ENCODE results near the gene FBXL16.
A peak's percentile ranks its signal among the peaks of the same experiment; 100 is the strongest.

Gene FBXL16

DNA sequence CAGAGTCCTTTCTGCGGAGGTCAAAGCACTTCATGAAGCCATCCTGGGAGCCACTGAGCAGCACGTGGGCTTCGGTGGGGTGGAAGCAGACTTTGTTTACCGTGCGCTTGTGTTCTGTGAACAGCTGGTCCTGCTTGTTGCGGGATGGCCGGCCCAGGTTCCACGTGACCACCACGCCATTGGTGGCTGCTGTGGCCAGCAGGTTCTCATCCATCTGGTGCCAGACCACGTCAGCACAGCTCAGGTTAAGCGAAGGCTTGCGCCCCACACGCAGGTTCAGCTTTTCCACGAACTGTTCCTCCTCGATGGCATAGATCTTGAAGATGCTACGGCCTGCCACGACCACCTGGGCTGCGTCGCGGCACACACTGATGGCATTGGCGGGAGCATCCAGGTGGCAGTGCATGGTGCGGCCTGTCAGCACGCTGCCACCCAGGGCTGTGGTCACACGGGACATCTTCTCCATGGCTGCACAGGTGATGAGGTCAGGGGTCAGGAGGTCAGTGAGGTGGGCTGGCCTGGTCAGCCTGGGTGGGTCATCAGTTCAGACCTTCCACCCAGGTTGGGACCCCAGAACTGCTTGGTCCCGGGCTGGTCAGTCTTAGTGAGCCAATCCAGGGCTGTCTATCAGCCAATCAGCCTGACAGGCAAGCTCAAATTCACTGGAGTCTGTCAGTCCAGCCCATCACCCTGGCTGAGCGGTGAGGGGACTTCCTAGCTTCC lies 16.3 kb downstream of the FBXL16 start:
- DNase-seq = no peak

DNA sequence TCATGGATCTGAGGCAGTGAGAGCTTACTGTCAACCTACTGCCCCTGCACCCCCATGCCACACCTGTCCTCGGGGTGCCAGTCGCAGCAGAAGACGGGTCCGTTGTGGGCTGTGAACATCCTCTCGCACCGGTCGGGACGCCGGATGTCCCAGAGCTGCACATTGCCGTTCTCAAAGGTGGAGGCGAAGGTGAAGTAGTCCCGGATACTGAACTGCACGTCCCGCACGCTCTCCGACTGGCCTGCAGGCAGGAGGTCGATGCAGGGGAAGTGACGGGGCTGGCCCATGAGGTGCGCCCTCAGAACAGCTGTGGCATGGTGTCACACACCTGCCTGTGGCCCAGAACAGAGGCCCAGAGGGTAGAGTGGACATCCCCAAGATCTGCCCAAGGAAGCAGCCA lies 18.1 kb downstream of the FBXL16 start:
- DNase-seq = no peak

DNA sequence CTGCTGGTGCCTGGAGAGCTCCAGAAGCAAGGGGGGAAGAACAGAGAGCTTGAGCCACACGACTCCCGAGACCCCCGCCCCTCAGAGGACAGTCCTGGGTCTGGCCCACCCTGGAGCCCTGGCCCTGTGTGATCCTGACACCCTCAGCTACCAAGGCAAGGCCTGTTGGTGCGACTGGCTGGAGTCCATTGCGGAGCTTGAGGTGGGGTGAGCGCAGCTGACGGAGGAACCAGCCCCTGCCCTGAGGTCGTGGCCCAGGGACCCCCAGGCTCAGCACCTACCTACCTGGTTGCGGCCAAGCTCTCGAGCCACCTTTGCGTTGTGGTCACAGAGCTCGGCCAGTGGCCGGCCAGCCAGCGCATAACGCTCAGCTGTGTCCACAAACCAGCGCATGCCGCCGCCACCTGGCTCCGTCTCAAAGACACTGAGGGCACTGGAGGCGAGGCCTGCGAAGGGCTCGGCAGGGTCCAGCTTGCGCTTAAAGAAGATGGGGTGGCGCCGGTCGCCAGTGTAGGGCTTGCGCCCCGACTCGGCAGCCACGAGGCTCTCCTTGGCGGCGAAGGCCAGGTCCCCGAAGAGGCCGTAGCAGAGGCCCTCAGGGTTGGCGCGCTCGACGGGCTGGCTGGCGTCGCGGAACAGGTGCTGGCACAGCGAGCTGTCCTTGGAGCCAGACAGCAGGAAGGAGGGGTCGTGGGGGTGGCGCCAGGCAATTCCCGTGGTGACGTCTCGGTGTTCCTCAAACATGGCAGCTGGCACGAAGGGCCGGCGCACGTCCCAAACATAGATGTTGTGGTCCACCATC lies 18.9 kb downstream of the FBXL16 start:
- DNase-seq = no peak

DNA sequence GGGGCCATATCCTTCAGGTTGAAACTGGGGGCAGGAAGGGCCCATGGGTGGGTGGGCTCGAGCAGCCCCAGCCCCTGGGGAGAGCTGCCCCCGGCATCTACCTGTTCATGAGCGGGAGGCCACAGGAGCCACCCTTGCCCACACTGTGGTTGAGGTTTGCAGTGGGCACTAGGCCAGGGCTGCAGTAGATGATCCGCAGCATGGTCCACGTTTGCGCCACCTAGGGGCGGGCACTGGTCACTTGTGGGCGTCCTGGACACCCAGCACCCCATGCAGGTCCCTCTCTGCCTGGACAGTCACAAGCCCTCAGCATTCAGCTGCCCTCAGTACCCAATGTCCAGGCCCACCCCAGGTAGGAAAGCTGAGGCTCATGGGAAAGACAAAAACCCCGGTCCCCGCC lies 19.6 kb downstream of the FBXL16 start:
- peak in 1 of 2 experiments; percentile 20 for DNase-seq

DNA sequence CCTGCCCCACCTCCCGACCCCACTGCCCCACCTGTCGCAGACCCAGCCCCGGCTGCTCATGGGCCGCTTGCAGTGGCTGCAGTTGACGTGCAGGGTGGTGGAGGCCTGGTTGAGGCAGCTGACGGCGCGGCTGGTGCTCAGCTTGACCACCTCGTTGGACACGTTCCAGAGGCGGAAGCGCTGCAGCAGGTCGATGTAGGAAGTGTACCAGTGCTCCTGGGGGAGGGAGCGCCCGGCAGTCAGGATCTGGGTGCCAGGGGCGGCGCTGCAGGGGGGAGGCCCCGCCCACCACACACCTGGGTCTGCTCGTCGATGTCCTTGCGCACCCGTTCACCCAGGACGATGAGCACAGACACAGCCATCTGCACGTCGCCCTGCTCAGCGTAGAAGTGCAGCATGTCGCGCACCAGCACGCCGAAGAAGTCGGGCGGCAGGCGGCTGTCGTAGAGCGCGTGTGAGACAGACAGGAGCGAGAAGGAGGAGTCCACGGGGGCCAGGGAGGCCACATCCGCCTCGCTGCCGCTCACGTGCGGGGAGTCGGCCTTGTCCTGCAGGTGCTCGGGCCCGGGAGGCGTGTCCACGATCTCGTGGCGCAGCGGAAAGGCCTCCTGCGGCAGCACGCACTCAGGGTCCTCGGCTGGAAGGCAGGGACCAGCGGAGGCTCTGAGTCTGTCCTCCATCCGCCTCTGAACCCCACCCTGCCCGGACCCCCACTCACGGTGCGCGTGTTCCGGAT lies 20.5 kb downstream of the FBXL16 start:
- no peak for DNase-seq

DNA sequence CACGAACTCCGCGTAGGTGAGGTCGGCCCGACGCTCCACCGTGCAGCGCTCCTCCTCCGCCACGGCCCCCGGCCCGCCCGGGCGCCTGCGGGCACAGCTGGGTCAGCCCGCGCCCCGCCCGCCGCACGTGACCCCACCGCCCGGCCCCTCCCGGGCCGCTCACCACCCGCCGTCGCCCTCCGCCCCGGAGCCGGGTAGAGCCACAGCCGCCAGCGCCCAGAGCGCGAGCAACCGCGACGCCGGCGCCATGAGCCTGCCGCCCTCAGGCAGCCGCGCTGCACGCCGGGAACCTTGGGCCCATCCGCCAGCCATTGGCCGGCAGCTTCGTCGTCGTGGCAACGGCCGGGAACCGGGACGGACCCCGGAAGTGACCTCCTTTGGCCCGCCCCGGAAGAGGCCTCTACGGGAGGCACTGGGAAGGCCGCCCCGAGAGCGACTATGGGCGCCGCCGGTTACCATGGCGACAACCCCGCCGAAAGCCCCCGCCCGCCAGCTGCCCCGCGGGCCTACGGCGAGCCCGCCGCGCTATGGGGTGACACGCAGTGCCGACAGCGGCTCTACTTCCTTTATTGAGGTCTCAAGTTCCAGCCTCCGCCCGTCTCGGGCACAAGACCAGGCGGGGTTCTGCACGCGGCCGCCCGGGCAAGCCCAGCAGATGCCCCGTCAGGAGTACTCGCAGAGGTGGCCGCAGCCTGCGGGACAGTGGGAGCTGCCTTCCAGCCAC lies 21.4 kb downstream of the FBXL16 start, which contains the start of gene JMJD8:
Gene JMJD8 (minus strand): TSS at position 264 of the 724 bp plus-strand sequence. CDS start 15 bp downstream, at position 249.
- peak; percentile 70 to 80 for DNase-seq

DNA sequence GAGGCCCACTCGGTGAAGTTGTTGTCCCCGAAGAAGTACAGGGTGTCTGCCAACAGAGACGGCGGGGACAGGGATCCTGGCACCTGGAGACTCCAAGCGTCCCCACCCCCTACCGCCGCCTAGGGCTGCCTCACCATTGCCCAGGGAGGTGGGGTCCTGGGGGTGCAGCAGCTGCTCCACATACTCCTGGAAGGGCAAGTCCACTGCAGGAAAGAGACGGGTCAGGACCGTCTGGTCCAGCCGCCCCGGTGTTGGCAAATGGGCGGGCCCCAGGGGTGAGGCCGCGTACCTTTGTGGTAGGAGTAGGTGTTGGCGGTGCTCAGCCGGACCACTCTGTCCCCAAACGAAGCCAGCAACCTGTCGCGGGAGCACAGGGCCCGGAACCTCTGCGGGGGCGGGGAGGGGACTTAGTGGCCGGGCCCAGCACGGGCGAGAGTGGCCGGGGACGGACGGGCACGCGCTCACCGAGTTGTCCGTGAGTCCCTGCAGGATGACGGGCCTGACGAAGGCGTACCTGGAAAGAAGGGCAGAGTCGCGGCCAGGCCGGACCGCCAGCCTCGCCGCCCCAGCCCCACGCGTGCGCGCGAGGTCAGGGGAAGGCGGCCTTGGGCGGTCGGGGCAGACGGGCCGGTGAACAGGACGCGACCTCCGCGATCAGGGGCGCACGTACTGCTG lies 22.1 kb downstream of the FBXL16 start:
- DNase-seq = no peak

DNA sequence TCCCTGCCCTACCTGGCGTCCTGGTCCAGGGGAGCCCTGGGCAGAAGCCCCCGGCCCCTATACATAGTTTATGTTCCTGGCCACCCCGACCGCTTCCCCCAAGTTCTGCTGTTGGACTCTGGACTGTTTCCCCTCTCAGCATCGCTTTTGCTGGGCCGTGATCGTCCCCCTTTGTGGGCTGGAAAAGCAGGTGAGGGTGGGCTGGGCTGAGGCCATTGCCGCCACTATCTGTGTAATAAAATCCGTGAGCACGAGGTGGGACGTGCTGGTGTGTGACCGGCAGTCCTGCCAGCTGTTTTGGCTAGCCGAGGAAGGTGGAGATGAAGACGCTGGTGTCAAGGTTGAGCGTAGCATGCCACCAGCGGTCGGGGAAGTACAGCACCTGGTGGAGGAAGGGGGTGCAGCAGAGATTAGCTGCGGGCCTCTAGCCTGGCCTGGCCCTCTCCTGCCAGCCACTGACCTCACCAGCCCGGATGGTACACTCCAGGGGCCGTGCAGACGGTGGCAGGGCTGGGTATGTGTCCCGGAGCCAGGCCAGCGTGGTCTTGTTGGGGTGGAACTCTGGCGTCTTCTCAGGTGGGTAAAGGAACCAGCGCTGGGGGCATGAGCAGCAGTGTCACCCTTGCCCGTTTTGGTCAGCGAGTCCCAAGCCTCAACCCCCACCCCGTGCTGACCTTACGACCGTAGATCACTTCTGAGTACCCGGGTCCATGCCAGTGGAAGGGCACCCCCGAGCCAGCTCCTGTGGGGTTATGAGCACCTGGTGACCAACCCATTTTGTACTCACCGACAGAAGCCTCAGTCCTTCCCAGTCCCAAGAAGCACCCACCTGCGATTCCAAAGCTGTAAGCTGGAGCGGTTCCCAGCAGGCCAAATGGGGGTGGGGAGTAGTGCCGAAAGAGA lies 22.9 kb downstream of the FBXL16 start:
- no peak for DNase-seq

DNA sequence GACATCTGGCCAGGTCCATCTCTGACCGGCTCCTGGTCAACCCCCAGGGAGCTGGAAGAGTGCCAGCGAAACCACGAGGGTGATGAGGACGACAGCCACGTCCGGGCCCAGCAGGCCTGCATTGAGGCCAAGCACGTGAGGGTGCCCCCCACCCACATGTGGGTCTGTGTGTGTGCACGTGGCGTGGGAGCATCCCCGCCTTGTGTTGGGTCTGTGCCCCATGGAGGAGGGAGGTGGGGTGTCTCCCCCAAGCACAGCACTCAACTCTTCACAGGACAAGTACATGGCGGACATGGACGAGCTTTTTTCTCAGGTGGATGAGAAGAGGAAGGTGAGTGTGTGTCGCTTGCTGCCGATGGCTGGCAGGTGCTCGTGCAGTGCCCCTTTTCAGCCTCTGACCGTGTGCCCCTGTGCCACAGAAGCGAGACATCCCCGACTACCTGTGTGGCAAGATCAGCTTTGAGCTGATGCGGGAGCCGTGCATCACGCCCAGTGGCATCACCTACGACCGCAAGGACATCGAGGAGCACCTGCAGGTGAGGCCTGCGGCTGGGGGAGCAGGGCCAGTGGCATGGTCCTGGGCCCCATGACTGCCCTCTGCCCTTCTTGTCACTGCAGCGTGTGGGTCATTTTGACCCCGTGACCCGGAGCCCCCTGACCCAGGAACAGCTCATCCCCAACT lies 23.7 kb downstream of the FBXL16 start:
- peak in 1 of 2 experiments; percentile 5 for DNase-seq

DNA sequence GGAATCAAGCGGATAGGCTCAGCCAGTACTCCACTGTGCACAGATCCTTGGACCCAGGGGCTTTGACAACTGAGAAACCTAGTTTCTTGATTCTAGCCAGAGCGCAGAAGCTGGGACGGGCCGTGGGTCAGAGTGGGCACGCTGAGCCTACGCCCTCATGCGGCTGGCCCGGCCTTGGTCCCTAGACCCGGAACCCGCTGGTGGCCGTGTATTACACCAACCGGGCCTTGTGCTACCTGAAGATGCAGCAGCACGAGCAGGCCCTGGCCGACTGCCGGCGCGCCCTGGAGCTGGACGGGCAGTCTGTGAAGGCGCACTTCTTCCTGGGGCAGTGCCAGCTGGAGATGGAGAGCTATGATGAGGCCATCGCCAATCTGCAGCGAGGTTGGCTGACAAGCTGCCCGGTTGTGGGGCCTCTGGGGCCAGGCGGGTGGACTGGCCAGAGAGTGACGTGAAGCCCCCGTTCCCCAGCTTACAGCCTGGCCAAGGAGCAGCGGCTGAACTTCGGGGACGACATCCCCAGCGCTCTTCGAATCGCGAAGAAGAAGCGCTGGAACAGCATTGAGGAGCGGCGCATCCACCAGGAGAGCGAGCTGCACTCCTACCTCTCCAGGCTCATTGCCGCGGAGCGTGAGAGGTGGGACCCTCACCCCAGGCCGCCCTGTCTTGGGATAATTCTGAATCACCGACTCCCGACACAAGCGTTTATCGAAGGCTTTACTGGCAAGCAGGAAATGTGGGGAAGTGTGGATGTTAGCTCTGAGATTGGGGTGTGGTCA lies 24.4 kb downstream of the FBXL16 start:
- DNase-seq = peak in 1 of 2 experiments; percentile 18

DNA sequence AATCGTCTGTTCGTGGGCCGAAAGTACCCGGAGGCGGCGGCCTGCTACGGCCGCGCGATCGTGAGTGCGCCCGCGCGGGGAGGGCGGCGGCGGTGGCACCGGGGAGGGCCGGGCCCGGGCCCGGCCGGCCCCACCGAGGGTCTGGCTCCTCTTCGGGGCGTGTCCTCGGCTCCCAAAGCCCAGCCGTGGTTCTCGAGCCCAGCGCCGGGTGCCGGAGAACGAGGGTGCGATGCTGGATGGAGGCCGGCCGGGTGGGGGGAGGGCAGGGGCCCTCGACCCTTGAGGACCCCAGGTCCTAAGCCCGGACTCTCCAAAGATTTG lies 25.0 kb downstream of the FBXL16 start:
- DNase-seq = no peak

DNA sequence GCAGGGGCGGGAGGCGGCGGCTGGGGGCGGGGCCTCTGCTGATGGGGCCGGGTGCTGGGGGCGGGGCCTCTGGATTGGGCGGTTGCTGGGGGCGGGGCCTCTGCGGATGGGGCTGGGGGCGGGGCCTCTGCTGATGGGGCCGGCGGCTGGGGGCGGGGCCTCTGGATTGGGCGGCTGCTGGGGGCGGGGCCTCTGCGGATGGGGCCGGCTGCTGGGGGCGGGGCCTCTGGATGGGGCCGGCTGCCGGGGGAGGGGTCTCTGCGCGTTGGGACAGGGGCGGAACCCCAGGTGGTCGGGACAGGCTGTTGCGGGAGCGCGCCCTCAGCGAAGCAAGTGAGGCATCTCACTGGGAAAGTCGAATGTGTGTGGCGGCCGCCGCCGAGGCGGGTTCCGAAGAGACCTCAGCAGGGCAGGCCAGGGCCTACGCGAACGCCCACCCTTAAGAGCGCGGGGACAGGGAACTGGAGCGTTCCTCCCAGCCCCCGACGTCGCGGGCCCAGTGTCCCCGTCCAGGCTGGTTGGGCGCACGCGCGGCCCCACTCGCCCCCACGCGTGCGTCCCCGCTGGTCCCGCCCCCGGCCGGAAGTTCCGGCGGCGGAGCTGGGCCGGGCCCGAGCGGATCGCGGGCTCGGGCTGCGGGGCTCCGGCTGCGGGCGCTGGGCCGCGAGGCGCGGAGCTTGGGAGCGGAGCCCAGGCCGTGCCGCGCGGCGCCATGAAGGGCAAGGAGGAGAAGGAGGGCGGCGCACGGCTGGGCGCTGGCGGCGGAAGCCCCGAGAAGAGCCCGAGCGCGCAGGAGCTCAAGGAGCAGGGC lies 25.6 kb downstream of the FBXL16 start, which contains the start of gene STUB1:
Gene STUB1 (plus strand): TSS at position 597 of the 811 bp plus-strand sequence. CDS start 116 bp downstream, at position 713.
- DNase-seq = peak in 1 of 2 experiments; percentile 77

DNA sequence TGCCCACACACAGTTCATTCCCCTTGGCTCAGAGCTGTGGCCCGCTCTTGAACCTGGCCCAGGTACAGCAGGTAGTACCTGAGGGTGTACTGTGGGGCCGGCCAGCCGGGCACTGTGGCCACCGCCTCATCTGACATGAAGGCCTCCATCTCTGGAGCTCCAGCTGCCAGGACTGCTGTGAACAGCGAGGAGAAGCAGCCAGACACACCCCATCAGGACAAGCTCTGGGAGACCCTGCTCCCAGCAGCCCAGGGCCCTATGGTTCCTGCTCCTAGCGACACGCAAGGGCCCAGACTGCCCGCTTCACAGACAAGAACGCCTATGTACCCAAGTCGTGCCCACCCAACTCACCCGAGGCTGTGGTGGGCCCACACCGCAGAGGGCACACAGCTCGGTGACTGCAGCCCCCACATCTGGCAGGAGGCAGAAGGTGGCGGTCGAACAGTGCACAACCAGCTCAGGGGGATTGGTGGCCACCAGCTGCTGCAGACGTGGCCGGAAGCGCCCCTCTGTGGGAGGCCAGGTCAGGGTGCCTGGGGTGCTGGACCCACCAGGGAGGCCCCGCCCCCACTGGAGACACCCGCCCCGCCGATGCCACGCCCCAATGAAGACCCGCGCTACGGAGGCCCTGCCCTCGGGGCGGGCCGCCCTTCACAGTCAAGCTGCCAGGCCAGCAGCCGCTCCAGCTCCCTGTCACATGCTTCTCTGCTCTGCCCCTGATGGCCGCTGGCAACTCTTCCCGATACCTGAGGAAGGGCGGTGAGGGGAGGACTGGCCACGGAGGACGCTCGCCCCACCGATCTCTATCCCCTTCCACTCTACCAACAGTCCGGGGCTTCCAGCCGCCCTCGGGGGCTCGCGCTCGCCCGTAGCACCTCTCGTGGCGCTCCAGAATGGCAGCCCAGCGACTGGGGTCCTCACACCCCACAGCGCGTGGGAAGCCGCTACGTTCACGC lies 26.5 kb downstream of the FBXL16 start:
- peak in 1 of 2 experiments; percentile 42 for DNase-seq

DNA sequence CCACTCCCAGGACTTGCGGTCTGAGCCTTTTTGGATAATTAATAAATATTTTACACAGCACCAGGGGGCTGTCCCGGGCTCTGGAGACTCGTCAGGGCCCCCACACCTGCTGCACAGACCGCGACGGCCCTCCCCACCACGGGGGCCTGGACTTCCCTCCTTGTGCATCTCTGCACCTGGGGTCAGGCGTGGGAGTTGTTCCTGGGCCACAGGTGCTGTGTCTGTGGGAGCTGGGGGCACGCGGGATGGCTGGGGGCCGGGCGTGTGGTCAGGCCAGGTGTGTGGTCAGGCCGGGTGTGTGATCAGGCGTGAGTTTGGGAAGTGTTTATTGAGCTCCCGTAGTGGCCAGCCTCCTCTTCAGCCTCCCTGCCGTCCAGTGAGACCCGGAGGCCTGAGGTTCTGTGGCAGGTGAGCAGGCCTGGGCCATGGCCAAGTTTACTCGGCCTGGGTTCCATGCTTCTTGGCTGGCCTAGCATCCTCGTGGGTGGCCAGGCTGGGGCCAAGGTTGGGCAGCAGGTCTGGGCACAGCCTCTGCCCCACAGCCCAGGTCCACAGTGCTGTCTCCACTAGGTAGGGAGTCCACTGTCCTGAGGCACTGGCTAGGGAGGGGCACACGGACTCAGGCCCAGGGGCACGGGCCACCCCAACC lies 27.3 kb downstream of the FBXL16 start:
- no peak for DNase-seq

DNA sequence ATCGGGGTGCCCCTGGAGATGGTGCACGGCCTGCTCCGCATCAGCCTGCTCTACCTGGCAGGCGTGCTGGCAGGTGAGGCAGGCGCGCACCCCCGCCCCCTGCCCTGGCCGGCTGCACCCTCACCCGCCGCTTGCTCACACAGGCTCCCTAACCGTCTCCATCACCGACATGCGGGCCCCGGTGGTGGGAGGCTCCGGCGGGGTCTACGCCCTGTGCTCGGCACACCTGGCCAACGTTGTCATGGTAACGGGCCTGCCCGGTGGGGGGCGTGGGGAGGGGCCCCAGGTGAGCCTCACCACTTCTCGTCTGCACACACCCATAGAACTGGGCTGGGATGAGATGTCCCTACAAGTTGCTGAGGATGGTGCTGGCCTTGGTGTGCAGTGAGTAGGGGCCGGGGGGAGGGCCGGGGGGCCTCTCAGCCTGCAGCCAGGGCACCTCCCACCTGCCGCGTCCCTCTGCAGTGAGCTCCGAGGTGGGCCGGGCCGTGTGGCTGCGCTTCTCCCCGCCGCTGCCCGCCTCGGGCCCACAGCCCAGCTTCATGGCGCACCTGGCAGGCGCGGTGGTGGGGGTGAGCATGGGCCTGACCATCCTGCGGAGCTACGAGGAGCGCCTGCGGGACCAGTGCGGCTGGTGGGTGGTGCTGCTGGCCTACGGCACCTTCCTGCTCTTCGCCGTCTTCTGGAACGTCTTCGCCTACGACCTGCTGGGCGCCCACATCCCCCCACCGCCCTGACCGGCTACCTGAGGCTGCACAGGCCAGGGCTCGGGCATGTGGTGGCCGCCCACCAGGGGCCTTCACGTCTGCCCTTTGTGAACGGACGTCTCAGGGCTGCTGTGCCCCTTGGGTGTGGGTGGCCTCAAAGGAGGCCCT lies 28.0 kb downstream of the FBXL16 start:
- DNase-seq = no peak

DNA sequence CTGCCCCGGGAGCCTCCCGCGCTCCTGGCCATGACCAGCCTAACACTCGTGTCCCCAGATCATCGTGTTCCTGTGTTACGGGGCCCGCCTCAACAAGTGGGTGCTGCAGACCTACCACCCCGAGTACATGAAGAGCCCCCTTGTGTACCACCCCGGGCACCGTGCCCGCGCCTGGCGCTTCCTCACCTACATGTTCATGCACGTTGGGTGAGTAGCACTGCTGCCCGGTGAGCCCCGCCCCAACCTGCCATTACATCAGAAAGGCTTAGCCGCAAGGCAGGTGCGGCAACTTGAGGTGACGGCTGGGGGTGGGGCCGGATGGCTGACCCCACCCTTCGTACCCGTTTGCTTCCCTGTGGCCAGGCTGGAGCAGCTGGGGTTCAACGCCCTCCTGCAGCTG lies 28.7 kb downstream of the FBXL16 start:
- no peak for DNase-seq
